Endothelial cell of umbilical vein (primary cell): ENCODE data around the gene MED12L. TPM values are rescaled to one million over a fixed set of nuclear protein-coding genes. Genes with fewer than 3 reads are reported as not detected.

Source experiments
- BruUV-seq: library from RNA; stranded (reverse); fragments of 400-500 nt; replicated peaks from 2 replicates; lab custom pipeline; 2021; lab: Mats Ljungman, UMichigan
- CTCF ChIA-PET: fragments of 300-600, 350-600 bp; sonication (Branson Sonifier 250); formaldehyde crosslinking; loops from one replicate; lab custom pipeline; 2021; ENCODE audit warnings: antibody characterized with exemption, inconsistent platforms; lab: Charles Lee
- POLR2A ChIA-PET: fragments of 300-600, 350-600 bp; sonication (Branson Sonifier 250); formaldehyde crosslinking; loops from one replicate; lab custom pipeline; 2021; ENCODE audit warnings: antibody characterized with exemption, inconsistent platforms; lab: Charles Lee
- DNase-seq: peaks from one replicate; pipeline ENCODE4 v3.0.0-alpha.2; 2011; ENCODE audit warnings: low read depth, low spot score
- FAIRE-seq: peaks from 2 replicates; lab custom pipeline; 2011; peaks lifted over from hg19 to GRCh38; lab: Jason Lieb, UNC
- H2AFZ ChIP-seq: 2 replicates; pipeline ENCODE4 v1.6.0; 2012; ENCODE audit warnings: low read depth, low read length, control low read depth, inconsistent platforms
- H3K27ac ChIP-seq: 2 replicates; pipeline ENCODE4 v1.5.1; 2011; ENCODE audit warnings: low read depth, mild to moderate bottlenecking, control low read depth, low read length, moderate library complexity; ENCODE audit not compliant: insufficient read depth
- H3K27me3 ChIP-seq, 2 experiments: 2 replicates each; pipeline versions ENCODE4 v1.6.0 to v1.6.1; 2011; ENCODE audit warnings: low read length in 2 of 2, mixed read lengths in 1 of 2; ENCODE audit not compliant: control insufficient read depth in 2 of 2, insufficient read depth in 2 of 2
- H3K36me3 ChIP-seq, 2 experiments: 2 replicates in 1 of 2; 3 replicates in 1 of 2; pipeline ENCODE4 v1.5.1; 2011; ENCODE audit warnings: low read length in 2 of 2, mild to moderate bottlenecking in 1 of 2, moderate library complexity in 1 of 2; ENCODE audit not compliant: control insufficient read depth in 2 of 2, insufficient read depth in 2 of 2; ENCODE audit errors: extremely low read depth in 1 of 2
- H3K4me1 ChIP-seq: 3 replicates; pipeline ENCODE4 v1.5.1; 2011; ENCODE audit warnings: mild to moderate bottlenecking, low read length; ENCODE audit not compliant: control insufficient read depth, insufficient read depth; ENCODE audit errors: extremely low read depth
- H3K4me2 ChIP-seq: 2 replicates; pipeline ENCODE4 v1.6.1; 2011; ENCODE audit warnings: low read length, control low read depth, mixed read lengths; ENCODE audit not compliant: insufficient read depth
- H3K4me3 ChIP-seq, 3 experiments: fragments of 200-600 bp in 1 of 3; sonication (generic), shearing (Covaris generic) in 1 of 3; replicated peaks in 1 of 3; 2 replicates each; pipeline ENCODE4 v1.5.1; 2011 to 2016; ENCODE audit warnings: control low read depth in 3 of 3, low read length in 3 of 3, mild to moderate bottlenecking in 2 of 3, inconsistent platforms in 1 of 3, low read depth in 1 of 3, moderate library complexity in 1 of 3; ENCODE audit not compliant: insufficient read depth in 1 of 3
- H3K79me2 ChIP-seq: 2 replicates; pipeline ENCODE4 v1.6.0; 2012; ENCODE audit warnings: low read length, inconsistent platforms; ENCODE audit not compliant: control insufficient read depth, insufficient read depth
- H3K9ac ChIP-seq: replicated peaks from 2 replicates; pipeline ENCODE3; 2011; ENCODE audit warnings: low read length, control low read depth; ENCODE audit not compliant: insufficient read depth; ENCODE audit errors: extremely low read depth
- H3K9me1 ChIP-seq: replicated peaks from 3 replicates; pipeline ENCODE4 v1.6.0; 2011; ENCODE audit warnings: mild to moderate bottlenecking, low read length; ENCODE audit not compliant: control insufficient read depth, insufficient read depth; ENCODE audit errors: extremely low read depth
- H3K9me3 ChIP-seq: replicated peaks from 2 replicates; pipeline ENCODE4 v1.5.1; 2012; ENCODE audit warnings: low read length, inconsistent platforms; ENCODE audit not compliant: control insufficient read depth, insufficient read depth
- H4K20me1 ChIP-seq: replicated peaks from 2 replicates; pipeline ENCODE3; 2011; ENCODE audit warnings: mild to moderate bottlenecking, low read length; ENCODE audit not compliant: control insufficient read depth, insufficient read depth; ENCODE audit errors: extremely low read depth
- EZH2 ChIP-seq: IDR thresholded peaks from 2 replicates; pipeline ENCODE4 v1.6.1; 2012; ENCODE audit warnings: borderline replicate concordance, low read depth, mild to moderate bottlenecking, moderate library complexity, low read length, inconsistent platforms; ENCODE audit not compliant: severe bottlenecking
- FOS ChIP-seq: IDR thresholded peaks from 2 replicates; pipeline ENCODE4 v1.6.1; 2011; ENCODE audit warnings: mild to moderate bottlenecking, low read length, moderate library complexity, borderline replicate concordance; ENCODE audit not compliant: insufficient read depth
- GATA2 ChIP-seq: IDR thresholded peaks from 2 replicates; pipeline ENCODE4 v1.7.0; 2011; ENCODE audit warnings: low read depth, mild to moderate bottlenecking, moderate library complexity, mixed read lengths, low read length; ENCODE audit not compliant: insufficient read length, insufficient read depth
- JUN ChIP-seq: IDR thresholded peaks from 2 replicates; pipeline ENCODE4 v1.6.1; 2011; ENCODE audit warnings: borderline replicate concordance, low read depth; ENCODE audit not compliant: insufficient read length, insufficient read depth
- MYC ChIP-seq: IDR thresholded peaks from one replicate; pipeline ENCODE4 v1.6.1; 2011; ENCODE audit warnings: mild to moderate bottlenecking, low read depth, low read length
- POLR2A ChIP-seq: IDR thresholded peaks from 2 replicates; pipeline ENCODE4 v1.6.1; 2012; ENCODE audit warnings: low read depth, mild to moderate bottlenecking, control low read depth, low read length
- POLR2AphosphoS5 ChIP-seq: IDR thresholded peaks from 2 replicates; pipeline ENCODE4 v1.6.1; 2012; ENCODE audit warnings: low read depth, mild to moderate bottlenecking, control low read depth, low read length, moderate library complexity; ENCODE audit not compliant: insufficient read depth
- dilution Hi-C: fragments of 300-500 bp; cut with MboI; formaldehyde crosslinking; loops from one replicate; pipeline ENCODE4 v1.15.0; 2019; ENCODE audit warnings: low sequenced_read_pairs; ENCODE audit not compliant: extremely low pct_ligation_motif_present
- intact Hi-C: fragments of 100-400 bp; cut with micrococcal nuclease; formaldehyde crosslinking; loops from one replicate; pipeline ENCODE4 v1.10.0; 2022
- polyA plus RNA-seq, 4 experiments: library from polyadenylated mRNA; depleted of rRNA in 3 of 4; stranded (reverse) in 3 of 4; unstranded in 1 of 4; fragments of >200 nt; gene quantifications; 2 replicates each; pipeline versions ENCODE4 v1.2.1 to v1.2.3, GENCODE V29; 2011 to 2012; ENCODE audit warnings: missing spikeins in 1 of 4
- total RNA-seq: library from RNA; stranded (reverse); gene quantifications from 2 replicates; pipeline ENCODE4 v1.2.3, GENCODE V29; 2021
- TF ChIP-seq, protein P1 (sequence below), 2 donors: IDR thresholded peaks; 1 replicate in 1 of 2; 2 replicates in 1 of 2; pipeline ENCODE4 v1.5.1; 2011; ENCODE audit warnings: low read length in 2 of 2, mild to moderate bottlenecking in 2 of 2, moderate library complexity in 2 of 2, control low read depth in 1 of 2, inconsistent platforms in 1 of 2, low read depth in 1 of 2; ENCODE audit not compliant: insufficient read depth in 1 of 2; ENCODE audit errors: extremely low read depth in 1 of 2
- TF ChIP-seq, protein P2 (sequence below): IDR thresholded peaks from 2 replicates; pipeline ENCODE4 v1.6.1; 2011; ENCODE audit not compliant: insufficient read depth, insufficient read length

Gene MED12L
- total and polyA plus RNA-seq, 2 donors (not counting 3 experiments of a cell fraction or from before 2014, with no cell fraction given), result 0.03 to 0.27 TPM

- H3K27ac ChIP-seq, result no peak overlapping the region
- H3K9me3 ChIP-seq, result no peaks in the 10 kb centered on the region
- TF ChIP-seq POLR2AphosphoS5 (no peak), FOS (peak; percentile 14)
- H3K36me3 ChIP-seq, result no peaks in the 10 kb centered on the region
- no peak overlapping the region for H3K4me2 ChIP-seq
- no peak overlapping the region for H3K9ac ChIP-seq
- dilution Hi-C loops, result no loop called here
- no peaks in the 10 kb centered on the region for H4K20me1 ChIP-seq
- H3K4me1 ChIP-seq, result peaks cover 11% of the 10 kb centered on the region
- no peak overlapping the region for H3K4me3 ChIP-seq
- H3K9me1 ChIP-seq, result no peaks in the 10 kb centered on the region
- H3K27me3 ChIP-seq, result no peaks in the 10 kb centered on the region
- ChIA-PET POLR2A (no interaction called here), CTCF (interaction anchor here (0.7 to 6.7 kb wide), 11 partner anchors 9 to 612 kb away, joined by 3 to 75 read pairs (median 5); partner anchors contain the start of gene P2RY14)
- intact Hi-C loops, result loop anchor here (5.0 kb wide), 1 partner anchor 211 kb away; no protein-coding TSS in a partner anchor
- no peak overlapping the region for H2AFZ ChIP-seq
- H3K79me2 ChIP-seq, result no peaks in the 10 kb centered on the region
- DNase-seq, result no peak
- FAIRE-seq, result no peak
- no TSS peak for BruUV-seq
Measured at GRCh38 chr3:151226088-151226563, 140.7 kb downstream of the MED12L start.

- intact Hi-C loops, result loop anchor here (1.0 to 5.0 kb wide), 6 partner anchors 56 to 691 kb away; no protein-coding TSS in a partner anchor
- FAIRE-seq (no peak), DNase-seq (no peak)
- POLR2A ChIA-PET, result no interaction called here
- no TSS peak for BruUV-seq
- no peak overlapping the region for H3K4me2 ChIP-seq
- H3K9ac ChIP-seq, result no peak overlapping the region
- H3K27ac ChIP-seq, result no peak overlapping the region
- no peaks in the 10 kb centered on the region for H3K36me3 ChIP-seq
- H3K9me3 ChIP-seq, result no peaks in the 10 kb centered on the region
- no peak overlapping the region for H3K4me3 ChIP-seq
- TF ChIP-seq FOS (no peak), GATA2 (no peak), POLR2AphosphoS5 (no peak), EZH2 (no peak), POLR2A (no peak), JUN (no peak), MYC (no peak)
- TF ChIP-seq, protein P1, sequence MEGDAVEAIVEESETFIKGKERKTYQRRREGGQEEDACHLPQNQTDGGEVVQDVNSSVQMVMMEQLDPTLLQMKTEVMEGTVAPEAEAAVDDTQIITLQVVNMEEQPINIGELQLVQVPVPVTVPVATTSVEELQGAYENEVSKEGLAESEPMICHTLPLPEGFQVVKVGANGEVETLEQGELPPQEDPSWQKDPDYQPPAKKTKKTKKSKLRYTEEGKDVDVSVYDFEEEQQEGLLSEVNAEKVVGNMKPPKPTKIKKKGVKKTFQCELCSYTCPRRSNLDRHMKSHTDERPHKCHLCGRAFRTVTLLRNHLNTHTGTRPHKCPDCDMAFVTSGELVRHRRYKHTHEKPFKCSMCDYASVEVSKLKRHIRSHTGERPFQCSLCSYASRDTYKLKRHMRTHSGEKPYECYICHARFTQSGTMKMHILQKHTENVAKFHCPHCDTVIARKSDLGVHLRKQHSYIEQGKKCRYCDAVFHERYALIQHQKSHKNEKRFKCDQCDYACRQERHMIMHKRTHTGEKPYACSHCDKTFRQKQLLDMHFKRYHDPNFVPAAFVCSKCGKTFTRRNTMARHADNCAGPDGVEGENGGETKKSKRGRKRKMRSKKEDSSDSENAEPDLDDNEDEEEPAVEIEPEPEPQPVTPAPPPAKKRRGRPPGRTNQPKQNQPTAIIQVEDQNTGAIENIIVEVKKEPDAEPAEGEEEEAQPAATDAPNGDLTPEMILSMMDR (IDR thresholded peaks at IDR 0.05; ENCODE audit: extremely low read depth in 1 of 2, insufficient read depth in 1 of 2, low read depth in 1 of 2, low read length in 2 of 2), result no peak
- TF ChIP-seq, protein P2, sequence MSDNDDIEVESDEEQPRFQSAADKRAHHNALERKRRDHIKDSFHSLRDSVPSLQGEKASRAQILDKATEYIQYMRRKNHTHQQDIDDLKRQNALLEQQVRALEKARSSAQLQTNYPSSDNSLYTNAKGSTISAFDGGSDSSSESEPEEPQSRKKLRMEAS, result no peak
- H2AFZ ChIP-seq, result no peak overlapping the region
- H3K9me1 ChIP-seq, result no peaks in the 10 kb centered on the region
- no peaks in the 10 kb centered on the region for H3K27me3 ChIP-seq
- dilution Hi-C loops, result no loop called here
- H4K20me1 ChIP-seq, result no peaks in the 10 kb centered on the region
- peaks cover 11% of the 10 kb centered on the region for H3K4me1 ChIP-seq
- H3K79me2 ChIP-seq, result no peaks in the 10 kb centered on the region
- CTCF ChIA-PET, result interaction anchor here (1.1 to 6.7 kb wide), 10 partner anchors 10 to 693 kb away, joined by 3 to 75 read pairs (median 6); partner anchors contain the start of gene P2RY14
Measured at GRCh38 chr3:151226825-151227224, 141.4 kb downstream of the MED12L start.
